PC-3 (cell line): ENCODE measurements around the gene KRT8.

Experiments
- CTCF ChIP-seq: fragments of 300-600 bp; sonication (generic); conservative IDR thresholded peaks from 2 replicates; pipeline ENCODE4 v1.5.1; 2017; ENCODE audit warnings: antibody characterized with exemption, low read depth, mild to moderate bottlenecking, low read length
- EZH2 ChIP-seq: fragments of 300-600 bp; sonication (generic); IDR thresholded peaks from one replicate; pipeline ENCODE4 v1.6.1; 2017; ENCODE audit warnings: antibody characterized with exemption, mild to moderate bottlenecking, low read length; ENCODE audit not compliant: unreplicated experiment
- EZH2phosphoT487 ChIP-seq: fragments of 300-600 bp; sonication (generic); IDR thresholded peaks from 2 replicates; pipeline ENCODE4 v1.6.1; 2018; ENCODE audit warnings: mild to moderate bottlenecking, antibody characterized with exemption, low read length, borderline replicate concordance

- TF ChIP-seq CTCF: no peak
- TF ChIP-seq EZH2: no peak
- TF ChIP-seq EZH2phosphoT487: no peak
Measured at GRCh38 chr12:52861511-52861910, 43.4 kb downstream of the KRT8 start.
